B cell (primary cell): Measurements from ENCODE around the gene TMEM236.

Experiments
- EZH2 ChIP-seq: IDR thresholded peaks from 2 replicates; pipeline ENCODE4 v1.6.1; 2012; ENCODE audit warnings: borderline replicate concordance, low read depth, mild to moderate bottlenecking, moderate library complexity, low read length; ENCODE audit not compliant: insufficient read depth, poor library complexity, severe bottlenecking
- TF ChIP-seq, protein P1 (sequence below): fragments of 200-600 bp; IDR thresholded peaks from one replicate; pipeline ENCODE4 v1.8.0; 2022; ENCODE audit warnings: antibody characterized with exemption, mild to moderate bottlenecking

DNA sequence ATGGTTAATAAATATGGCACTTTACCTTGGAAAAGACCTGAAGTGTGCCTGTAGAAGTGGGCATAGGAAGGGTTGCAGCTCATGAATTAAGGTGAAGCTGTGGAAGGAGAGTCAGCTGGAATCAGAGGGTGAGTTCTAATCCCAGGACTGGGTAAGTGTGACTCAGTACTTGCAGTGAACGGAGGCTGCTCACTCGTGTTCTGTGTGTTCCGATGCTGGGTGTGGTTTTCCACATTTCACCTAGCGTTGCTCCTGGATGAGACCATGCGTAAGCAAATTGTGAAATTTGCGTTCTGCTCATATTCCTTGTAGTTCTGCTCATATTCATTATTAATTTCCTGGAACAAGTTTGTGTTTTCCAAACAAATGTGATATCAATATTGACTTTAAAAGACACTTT, 22.4 kb upstream of the TMEM236 start:
- TF ChIP-seq, protein P1, sequence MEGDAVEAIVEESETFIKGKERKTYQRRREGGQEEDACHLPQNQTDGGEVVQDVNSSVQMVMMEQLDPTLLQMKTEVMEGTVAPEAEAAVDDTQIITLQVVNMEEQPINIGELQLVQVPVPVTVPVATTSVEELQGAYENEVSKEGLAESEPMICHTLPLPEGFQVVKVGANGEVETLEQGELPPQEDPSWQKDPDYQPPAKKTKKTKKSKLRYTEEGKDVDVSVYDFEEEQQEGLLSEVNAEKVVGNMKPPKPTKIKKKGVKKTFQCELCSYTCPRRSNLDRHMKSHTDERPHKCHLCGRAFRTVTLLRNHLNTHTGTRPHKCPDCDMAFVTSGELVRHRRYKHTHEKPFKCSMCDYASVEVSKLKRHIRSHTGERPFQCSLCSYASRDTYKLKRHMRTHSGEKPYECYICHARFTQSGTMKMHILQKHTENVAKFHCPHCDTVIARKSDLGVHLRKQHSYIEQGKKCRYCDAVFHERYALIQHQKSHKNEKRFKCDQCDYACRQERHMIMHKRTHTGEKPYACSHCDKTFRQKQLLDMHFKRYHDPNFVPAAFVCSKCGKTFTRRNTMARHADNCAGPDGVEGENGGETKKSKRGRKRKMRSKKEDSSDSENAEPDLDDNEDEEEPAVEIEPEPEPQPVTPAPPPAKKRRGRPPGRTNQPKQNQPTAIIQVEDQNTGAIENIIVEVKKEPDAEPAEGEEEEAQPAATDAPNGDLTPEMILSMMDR: no peak
- TF ChIP-seq EZH2: no peak
